Activated CD4-positive, alpha-beta T cell treated with anti-CD3 and anti-CD28 coated beads for 1 hour (primary cell): ENCODE results near the gene DTL.

Experiments
- DNase-seq: peaks from one replicate; pipeline ENCODE4 v3.0.0-alpha.2; 2020

DTL gene

DNA sequence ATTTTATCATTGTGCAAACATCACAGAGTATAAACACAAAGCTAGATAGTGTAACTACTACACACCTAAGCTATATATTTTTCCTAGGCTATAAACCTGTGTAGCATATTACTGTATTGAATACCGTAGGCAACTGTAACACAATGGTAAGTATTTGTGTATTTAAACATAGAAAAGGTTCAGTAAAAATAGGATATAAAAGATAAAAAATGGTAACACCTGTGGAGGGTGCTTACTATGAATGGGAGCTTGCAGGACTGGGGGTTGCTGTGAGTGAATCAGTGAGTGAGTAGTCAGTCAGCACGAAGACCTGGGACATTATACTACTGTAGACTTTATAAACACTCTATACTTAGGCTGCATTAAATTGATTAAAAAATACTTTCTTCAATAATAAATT, 4.1 kb downstream of the DTL start:
- no peak for DNase-seq

DNA sequence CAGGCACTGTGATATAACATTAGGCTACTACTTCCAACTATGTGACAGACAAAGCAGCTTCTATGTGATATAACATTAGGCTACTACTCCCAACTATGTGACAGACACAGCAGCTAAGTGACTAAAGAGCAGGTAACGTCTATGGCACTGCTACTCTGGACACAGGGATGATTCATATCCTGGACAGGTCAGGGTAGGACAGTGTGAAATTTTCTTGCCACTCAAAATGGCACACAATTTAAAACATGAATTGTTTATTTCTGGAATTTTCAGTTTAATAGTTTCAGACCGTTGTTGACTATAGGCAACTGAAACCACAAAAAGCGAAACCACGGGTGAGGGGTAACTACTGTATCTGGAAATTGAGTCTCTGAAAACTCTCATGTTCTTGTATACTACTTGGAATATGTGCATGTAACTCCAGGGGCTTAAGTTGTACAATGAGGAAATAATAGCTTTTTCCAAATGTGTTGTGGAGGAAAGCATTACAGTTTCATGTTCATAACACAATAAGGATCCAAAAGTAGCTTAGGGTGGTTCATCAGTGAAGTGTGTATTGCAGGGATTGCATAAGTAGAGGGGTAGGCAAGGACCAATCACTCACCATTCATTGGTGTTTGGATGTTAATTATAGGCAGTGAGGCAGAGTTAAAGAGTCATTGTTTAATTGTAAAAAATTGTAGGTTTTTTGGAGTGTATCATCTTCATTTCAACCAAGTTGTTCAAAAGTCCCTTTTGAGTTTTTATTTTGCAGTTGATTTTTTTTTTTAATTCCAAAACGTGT, 5.3 kb downstream of the DTL start:
- no peak for DNase-seq

DNA sequence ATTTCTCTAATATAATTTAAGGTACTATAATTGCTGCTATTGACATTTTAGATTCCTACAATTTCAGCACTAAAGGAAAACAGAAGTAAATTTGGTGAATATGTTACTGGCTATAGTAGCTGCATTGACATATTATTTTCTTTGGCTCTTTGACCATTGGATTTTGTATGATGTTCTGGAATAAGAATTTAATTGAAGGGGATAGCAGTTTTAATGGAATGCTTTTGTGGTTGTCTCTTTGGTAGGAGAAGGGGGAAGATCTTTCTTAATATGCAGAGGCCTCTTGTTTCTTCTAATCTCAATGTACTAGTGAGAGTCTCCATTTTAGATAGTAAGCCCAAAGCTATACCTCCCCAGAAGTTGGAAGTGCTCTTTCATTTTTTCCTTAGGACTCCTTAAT, 6.9 kb downstream of the DTL start:
- no peak for DNase-seq

DNA sequence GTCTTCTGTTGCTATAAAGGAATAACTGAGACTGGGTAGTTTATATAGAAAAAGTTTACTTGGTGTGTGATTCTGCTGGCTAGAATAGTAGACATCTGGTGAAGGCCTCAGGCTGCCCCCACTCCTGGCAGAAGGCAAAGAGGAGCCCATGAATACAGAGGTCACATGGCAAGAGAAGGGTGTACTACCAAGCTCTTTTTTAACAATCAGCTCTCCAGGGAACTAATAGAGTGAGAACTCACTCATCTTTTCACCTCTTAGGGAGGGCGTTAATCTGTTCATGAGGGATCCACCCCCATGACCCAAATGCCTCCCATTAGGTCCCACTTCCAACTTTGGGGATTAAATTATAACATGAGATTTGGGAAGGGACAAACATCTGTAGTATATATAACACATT, 9.3 kb downstream of the DTL start:
- no peak for DNase-seq

DNA sequence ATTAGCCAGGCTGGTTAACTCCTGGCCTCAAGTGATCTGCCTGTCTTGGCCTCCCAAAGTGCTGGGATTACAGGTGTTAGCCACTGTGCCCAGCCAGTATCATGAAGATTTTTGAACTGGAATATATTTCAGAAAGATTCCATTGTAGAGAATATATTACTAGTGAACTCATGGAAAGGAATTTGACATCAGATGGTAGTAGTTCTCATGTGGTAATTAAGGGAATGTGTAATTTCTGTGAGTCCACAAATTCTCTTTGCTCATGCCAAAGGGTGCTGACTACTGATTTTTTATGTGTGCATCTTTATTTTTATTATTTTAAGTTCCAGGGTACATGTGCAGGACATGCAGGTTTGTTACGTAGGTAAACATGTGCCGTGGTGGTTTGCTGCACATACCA, 10.4 kb downstream of the DTL start:
- DNase-seq: no peak

DNA sequence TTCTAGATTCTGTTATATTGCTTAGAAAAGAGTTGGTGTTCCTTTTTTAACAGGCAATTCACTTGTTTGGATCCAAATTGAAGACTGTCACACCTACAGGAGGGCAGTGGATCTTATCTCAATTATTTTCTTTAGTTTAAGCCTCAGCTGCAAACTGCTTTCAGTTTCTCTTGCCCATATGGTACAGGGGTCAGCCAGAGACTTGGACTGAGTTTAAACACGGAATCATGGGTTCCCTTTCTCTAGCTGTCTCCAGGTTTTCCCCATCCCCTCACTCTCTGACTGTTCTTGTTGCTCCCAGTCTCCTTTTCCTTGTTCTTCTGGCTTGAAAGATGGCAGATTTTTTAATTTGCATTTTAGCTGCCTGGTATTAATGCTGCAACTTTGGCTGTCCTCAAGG, 18.4 kb downstream of the DTL start:
- DNase-seq: no peak

DNA sequence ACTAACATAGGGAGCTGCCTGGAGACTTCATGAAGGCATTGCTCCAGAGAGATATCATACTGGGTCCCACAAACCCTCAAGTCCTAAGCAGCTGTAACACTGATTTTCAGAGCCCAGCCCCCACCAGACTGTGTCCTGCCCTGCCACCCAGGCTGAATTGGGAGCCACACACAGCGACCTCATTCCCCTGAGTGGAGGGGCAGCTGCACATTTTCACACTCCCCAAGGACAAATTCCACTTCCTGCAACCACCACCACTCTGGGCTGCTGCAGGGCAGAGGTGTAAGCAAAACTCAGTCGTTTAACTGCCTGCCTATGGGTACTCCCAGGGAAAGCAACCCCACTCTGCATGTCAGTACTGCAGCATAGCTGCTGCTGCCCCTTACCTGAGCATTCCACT, 19.8 kb downstream of the DTL start:
- no peak for DNase-seq

DNA sequence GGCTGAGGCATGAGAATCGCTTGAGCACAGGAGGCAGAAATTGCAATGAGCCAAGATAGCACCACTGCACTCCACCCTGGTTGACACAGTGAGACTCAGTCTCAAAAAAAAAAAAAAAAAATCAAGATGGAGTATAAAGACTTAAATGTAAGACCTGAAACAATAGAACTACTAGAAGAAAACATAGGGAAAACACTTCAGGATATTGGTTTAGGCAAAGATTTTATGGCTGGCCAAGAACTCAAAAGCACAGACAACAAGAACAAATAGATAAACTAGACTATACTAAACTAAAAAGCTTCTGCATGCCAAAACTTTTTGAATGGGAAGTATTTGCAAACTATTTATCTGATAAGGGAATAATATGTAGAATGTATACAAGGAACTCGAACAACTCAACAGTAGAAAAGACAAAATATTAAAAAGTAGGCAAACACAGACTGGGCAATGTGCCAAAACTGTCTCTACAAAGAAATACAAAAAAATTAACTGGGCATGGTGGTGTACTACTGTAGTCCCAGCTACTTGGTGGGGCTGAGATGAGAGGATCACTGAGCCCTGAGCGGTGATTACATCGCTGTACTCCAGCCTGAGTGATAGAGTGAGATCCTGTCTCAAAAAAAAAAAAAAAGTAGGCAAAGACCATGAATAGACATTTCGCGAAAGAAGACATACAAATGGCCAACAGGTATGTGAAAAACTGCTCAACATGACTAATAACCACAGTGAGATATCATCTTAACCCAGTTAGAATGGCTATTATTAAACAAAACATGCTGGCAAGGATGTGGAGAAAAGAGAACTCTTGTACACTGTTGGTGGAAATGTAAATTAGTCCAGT, 25.3 kb downstream of the DTL start:
- no peak for DNase-seq

DNA sequence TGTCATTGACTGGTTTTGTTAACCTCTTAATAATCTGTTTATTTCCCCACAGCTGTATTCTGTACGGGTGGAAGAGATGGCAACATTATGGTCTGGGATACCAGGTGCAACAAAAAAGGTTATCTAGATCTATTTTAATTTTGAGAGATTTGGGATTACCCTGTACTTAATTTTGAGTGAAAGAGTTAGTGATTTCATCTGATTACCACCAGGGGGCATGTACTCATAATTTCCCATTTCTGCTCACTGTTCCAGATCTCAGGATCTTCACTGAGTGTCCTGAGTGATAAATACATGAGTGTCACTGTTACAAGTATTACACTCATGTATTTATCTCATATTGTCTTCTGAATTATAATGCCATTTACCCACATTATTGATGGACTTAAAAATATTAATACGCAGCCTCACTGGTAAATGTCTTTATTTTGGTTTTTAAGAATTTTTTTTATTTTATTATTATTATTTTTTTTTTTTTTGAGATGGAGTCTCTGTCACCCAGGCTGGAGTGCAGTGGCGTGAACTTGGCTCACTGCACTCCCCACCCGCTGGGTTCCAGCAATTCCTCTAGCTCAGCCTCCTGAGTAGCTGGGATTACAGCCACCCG, 27.4 kb downstream of the DTL start:
- no peak for DNase-seq

DNA sequence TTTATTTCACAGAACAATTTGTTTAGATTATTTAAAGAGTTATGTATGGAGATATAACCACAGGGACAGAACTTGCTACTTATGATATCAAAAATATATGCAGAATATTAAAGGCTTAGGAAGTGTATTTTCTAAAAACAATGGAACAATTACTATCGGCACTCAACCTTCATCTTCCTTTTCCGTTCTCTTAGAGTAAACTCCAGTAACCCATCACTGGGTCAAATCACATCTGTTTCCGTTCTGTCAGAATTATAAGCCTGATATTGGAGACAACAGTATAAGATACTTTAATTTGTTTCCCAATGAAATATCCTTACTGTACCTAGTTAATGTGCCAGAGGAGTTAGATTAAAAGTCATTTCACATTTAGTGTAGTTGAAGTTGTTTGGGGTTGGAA, 32.2 kb downstream of the DTL start:
- no peak for DNase-seq

DNA sequence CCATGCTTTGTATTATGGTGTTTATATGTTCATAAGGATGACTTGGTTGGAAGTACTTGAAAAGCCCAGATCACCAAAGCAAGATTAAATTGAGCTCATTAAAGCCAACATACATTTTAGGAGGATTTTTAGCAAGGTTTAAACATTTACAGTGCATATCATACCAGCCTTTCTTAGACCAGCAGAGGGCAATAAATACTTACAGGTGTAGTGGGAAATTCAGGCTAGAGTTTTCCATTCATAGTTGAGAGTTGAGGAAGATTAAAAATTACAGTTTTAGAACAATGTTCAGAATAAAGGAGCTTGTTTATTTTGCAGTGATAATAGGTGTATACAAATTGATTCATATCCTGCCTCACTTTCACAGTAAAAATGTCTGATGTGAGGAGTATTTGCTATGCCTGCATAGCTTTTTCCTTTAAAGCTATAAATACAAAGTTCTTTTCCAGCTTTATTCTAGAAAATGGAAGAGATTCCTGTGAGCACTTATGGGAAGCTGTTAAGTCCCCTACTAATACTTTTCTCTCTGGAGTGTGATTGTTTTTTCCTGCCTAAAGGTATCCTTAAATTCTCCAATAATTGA, 35.3 kb downstream of the DTL start:
- no peak for DNase-seq

DNA sequence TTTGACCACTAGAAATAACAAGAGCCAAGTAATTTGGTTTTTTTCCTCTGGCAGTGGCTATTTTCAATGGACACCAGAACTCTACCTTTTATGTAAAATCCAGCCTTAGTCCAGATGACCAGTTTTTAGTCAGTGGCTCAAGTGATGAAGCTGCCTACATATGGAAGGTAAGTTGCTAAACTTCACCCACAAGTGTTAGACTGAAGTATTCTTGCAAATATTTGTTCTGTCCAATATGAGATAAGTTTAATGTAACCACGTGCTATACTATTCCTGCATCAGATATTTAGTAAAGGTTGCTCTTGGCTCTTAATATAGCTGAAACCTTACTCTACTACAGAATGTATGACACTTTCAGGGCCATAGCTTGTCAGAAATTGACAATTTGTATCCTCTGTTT, 36.5 kb downstream of the DTL start:
- no peak for DNase-seq

DNA sequence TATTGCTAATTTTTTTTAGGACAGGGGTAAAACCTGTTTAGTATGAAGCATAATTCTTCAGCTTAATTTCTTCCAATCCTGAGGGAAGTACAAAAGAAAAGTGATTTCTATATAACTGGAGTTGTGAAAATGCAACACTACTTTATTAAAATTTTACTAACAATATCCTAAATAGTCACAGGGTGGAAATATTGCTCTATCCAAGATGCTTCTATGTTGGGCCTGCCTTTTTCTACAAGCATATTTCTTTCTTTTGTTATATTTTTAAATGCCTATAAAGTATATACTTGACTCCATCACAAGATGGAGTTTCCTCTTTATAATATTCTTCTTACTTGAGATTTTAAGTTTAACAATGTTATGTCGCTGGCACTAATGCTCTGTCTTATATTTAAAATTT, 37.9 kb downstream of the DTL start:
- no peak for DNase-seq

DNA sequence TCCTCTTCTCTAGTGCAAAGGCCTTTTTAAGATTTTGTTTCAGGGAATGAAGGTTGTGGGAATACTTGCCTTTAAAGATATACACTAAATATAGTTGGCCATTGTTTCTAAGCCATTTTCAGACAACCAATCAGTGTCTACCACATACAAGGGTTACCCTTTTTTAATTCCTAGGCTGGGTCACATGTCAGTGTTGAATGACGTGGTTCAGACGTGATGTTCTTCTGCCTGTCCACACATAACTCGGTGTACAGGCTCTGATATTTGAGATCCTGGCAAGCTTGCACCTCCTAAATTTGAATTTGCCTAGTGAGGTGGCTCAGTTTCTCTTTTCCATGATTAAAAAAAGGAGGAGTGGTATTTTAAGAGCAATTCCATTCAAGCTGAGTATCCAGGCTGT, 38.8 kb downstream of the DTL start:
- DNase-seq: no peak

DNA sequence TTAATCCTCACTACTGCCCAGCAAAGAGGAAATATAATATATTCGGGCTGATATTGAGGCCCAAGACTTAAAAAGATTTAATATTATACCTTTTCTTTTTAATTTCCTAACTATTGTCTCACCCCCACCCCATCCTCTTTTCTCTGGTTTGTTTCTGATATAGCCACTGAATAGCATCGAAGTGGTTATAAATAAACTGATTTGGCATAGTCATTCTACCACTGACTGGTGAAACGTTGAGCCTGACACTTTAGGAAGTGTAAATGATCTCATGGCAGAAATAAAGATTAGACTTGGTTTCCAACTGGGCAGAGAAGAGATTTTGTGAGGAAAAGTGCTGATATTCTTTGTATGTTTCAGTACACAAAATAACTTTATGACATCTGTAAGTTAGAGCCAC, 39.3 kb downstream of the DTL start:
- no peak for DNase-seq

DNA sequence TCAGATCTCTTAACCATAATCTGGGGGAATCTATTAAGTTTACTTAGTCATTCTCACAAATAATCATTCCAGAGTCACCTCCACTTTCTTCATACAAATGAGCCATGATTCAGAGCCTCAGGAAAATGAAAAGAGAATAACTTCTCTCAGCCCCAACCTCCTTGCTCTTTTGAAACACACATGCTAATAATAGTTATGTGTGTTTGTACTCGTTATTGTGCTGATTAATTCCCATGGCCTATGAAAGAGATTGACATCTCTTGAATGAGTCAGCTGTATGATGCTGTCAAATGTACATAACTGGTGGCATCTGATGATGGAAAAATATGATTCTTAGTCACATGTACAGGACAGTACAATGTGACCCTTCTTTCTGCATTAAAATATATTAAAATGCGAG, 41.5 kb downstream of the DTL start:
- no peak for DNase-seq

DNA sequence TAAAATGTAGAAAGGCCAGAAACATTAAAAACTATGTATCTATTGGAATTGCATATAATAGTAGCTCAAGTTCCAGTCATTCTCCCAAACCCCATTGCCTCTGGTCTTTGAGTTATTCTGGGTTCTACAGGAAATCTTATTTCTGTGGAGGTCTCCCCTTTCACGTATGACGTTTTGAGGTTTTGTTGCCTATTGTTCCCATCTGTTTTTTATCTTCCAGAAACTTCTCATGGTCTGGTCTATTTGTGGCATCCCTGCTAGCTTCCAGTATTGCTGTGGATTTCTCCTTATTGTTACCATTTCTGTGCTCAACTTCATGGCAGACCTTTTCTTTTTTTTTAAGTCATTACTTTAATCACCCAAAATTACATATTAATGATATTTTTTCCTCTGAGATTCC, 43.3 kb downstream of the DTL start:
- DNase-seq: no peak

DNA sequence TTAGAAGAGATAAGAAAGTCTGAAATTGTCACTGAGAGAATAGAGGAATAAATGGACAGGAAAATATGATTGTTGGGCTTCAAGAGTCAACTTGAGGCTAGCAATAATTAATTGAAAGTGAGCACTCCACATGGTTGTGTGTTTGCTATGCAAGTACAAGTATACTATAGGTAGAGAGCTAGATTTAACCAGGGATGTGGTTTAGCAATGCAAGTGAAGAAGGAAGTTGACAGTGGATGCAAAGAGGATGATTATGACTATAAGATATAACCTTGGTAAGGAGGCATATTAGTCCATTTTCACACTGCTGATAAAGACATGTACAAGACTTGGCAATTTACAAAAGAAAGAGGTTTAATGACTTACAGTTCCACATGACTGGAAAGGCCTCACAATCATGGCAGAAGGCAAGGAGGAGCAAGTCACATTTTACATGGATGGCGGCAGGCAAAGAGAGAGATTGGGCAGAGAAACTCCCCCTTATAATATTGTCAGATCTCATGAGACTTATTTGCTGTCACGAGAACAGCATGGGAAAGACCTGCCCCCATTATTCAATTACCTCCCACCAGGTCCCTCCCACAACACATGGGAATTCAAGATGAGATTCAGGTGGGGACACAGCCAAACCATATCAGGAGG, 47.3 kb downstream of the DTL start:
- no peak for DNase-seq

DNA sequence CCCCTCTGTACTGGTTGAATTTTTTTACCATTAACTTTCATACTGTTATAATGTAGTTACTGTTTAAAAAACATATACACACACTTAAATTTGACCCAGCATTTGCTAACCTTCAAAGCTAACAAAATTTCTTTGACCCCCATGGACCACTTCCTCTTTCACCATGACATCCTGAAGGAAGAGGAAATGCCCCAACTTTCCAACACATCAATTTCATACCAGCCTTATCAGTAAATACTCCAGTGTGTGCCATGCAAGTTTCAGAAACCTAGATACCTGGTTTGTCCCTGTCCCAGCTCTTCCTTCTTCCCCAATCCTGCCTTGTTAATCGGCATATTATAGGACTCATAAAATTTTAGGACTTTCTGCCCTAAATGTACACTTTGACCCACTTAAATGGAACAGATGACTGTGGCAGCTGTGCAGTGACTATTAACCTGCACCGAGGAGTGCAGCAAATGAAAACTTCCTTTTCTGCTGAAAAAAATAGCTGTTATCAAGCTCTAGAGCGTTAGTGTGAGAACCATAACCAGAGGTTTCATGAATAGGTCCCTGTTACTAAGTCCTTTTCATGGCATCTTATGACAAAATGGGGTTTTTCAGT, 54.1 kb downstream of the DTL start:
- no peak for DNase-seq

DNA sequence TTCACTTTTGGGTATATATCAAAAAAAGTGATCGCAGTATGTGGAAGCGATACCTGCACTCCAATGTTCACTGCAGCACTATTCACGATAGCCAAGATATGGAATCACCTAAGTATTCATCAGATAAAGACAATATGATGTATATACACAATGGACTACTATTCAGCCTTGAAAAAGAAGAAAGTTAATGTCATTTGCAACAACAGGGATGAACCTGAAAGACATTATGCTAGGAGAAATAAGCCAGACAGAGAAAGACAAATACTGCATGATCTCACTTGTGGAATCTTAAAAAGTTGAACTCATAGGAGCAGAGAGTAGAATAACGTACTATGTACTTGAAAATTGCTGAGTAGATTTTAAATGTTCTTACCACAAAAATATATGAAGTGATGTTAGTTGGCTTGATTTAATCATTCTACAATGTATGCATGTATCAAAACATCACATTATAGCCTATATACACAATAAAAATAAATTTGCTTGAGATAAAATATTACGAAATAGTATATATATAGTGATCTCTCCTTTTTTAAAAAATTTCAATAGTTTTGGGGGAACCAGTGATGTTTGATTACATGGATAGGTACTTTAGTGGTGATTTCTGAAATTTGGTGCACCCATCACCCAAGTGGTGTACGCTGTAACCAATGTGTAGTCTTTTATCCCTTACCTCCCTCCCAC, 56.0 kb downstream of the DTL start:
- no peak for DNase-seq

DNA sequence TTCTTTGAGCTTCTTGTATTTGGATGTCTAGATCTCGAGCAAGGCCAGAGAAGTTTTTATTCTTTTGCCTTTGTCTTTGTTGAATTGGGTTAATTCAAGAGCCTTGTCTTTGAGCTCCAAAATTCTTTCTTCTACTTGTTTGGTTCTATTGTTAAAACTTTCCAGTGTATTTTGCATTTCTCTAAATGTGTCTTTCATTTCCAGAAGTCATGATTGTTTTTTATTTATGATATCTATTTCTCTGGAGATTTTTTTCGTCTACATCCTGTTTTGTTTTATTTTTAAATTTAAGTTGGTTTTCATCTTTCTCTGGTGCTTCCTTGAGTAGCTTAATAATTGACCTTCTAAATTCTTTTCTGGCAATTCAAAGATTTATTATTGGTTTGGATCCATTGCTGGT, 61.8 kb downstream of the DTL start:
- DNase-seq: no peak

DNA sequence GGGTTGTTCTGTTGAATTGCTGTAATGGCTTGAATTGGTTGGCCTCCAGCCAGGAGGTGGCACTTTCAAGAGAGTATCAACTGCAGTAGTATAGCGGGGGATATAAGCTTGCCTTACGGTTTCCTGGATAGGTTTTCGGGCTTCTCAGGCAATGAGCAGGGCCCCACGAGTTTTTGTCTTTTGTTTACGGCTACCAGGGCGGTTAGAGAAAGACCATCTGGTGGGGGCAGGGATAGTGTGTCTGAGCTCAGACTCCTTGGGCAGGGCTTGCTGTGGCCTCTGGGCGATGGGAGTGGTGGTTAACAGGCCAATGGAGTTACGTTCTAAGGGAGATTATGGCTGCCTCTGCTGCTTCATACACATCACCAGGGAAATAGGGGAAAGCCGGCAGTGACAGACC, 62.8 kb downstream of the DTL start:
- DNase-seq: no peak
